HEK293 (cell line): ENCODE data around the gene TOMM6.

Experiments used
- ATF2 ChIP-seq: fragments of 450-650 bp; formaldehyde crosslinking; IDR thresholded peaks from 2 replicates; pipeline ENCODE4 v1.5.1; 2016; ENCODE audit warnings: missing biosample characterization, missing genetic modification characterization, low read depth
- BCL11B ChIP-seq: fragments of 450-650 bp; formaldehyde crosslinking; IDR thresholded peaks from 2 replicates; pipeline ENCODE4 v1.5.1; 2016; ENCODE audit warnings: low read depth, missing biosample characterization, missing genetic modification characterization
- KLF1 ChIP-seq: fragments of 450-650 bp; formaldehyde crosslinking; IDR thresholded peaks from 2 replicates; pipeline ENCODE4 v1.5.1; 2016; ENCODE audit warnings: missing biosample characterization, missing genetic modification characterization
- KLF17 ChIP-seq: fragments of 450-650 bp; formaldehyde crosslinking; IDR thresholded peaks from 2 replicates; pipeline ENCODE4 v1.5.1; 2016; ENCODE audit warnings: missing biosample characterization, missing genetic modification characterization
- KLF8 ChIP-seq: fragments of 450-650 bp; formaldehyde crosslinking; IDR thresholded peaks from 2 replicates; pipeline ENCODE4 v1.5.1; 2016; ENCODE audit warnings: missing biosample characterization, missing genetic modification characterization
- PATZ1 ChIP-seq: fragments of 450-650 bp; formaldehyde crosslinking; IDR thresholded peaks from 2 replicates; pipeline ENCODE4 v1.5.1; 2016; ENCODE audit warnings: missing biosample characterization, missing genetic modification characterization
- PRDM1 ChIP-seq: fragments of 450-650 bp; formaldehyde crosslinking; IDR thresholded peaks from 2 replicates; pipeline ENCODE4; 2016; ENCODE audit warnings: missing biosample characterization, missing genetic modification characterization
- SP2 ChIP-seq: fragments of 450-650 bp; formaldehyde crosslinking; IDR thresholded peaks from 2 replicates; pipeline ENCODE4 v1.5.1; 2016; ENCODE audit warnings: missing biosample characterization, missing genetic modification characterization
- TCF7L2 ChIP-seq: IDR thresholded peaks from 2 replicates; pipeline ENCODE4 v1.6.1; 2011; ENCODE audit warnings: low read depth, mild to moderate bottlenecking, inconsistent platforms, low read length, moderate library complexity, borderline replicate concordance
- TRIM28 ChIP-seq: IDR thresholded peaks from 2 replicates; pipeline ENCODE4 v1.6.1; 2011; ENCODE audit warnings: low read length, control low read depth, borderline replicate concordance
- ZBTB7A ChIP-seq: fragments of 450-650 bp; formaldehyde crosslinking; IDR thresholded peaks from 2 replicates; pipeline ENCODE4 v1.5.1; 2016; ENCODE audit warnings: low read depth, missing biosample characterization, missing genetic modification characterization
- ZNF211 ChIP-seq: fragments of 450-650 bp; formaldehyde crosslinking; IDR thresholded peaks from 2 replicates; pipeline ENCODE4 v1.5.1; 2016; ENCODE audit warnings: low read depth, missing biosample characterization, missing genetic modification characterization
- ZNF280C ChIP-seq: fragments of 450-650 bp; formaldehyde crosslinking; IDR thresholded peaks from 2 replicates; pipeline ENCODE4 v1.5.1; 2016; ENCODE audit warnings: missing biosample characterization, missing genetic modification characterization
- ZNF280D ChIP-seq: fragments of 450-650 bp; formaldehyde crosslinking; IDR thresholded peaks from 2 replicates; pipeline ENCODE4 v1.5.1; 2016; ENCODE audit warnings: missing biosample characterization, missing genetic modification characterization
- ZNF324 ChIP-seq: fragments of 450-650 bp; formaldehyde crosslinking; IDR thresholded peaks from 2 replicates; pipeline ENCODE4 v1.5.1; 2016; ENCODE audit warnings: missing biosample characterization, missing genetic modification characterization
- ZNF335 ChIP-seq: fragments of 450-650 bp; formaldehyde crosslinking; conservative IDR thresholded peaks from 2 replicates; pipeline ENCODE4 v1.5.1; 2016; ENCODE audit warnings: missing biosample characterization, missing genetic modification characterization
- ZNF394 ChIP-seq: fragments of 450-650 bp; formaldehyde crosslinking; IDR thresholded peaks from 2 replicates; pipeline ENCODE4 v1.5.1; 2016; ENCODE audit warnings: missing biosample characterization, missing genetic modification characterization, mild to moderate bottlenecking, moderate library complexity, borderline replicate concordance
- ZNF423 ChIP-seq: fragments of 450-650 bp; formaldehyde crosslinking; IDR thresholded peaks from 2 replicates; pipeline ENCODE4 v1.5.1; 2016; ENCODE audit warnings: missing biosample characterization, missing genetic modification characterization
- ZNF580 ChIP-seq: fragments of 450-650 bp; formaldehyde crosslinking; IDR thresholded peaks from 2 replicates; pipeline ENCODE4 v1.5.1; 2016; ENCODE audit warnings: missing biosample characterization, missing genetic modification characterization
- ZNF585B ChIP-seq: fragments of 450-650 bp; formaldehyde crosslinking; IDR thresholded peaks from 2 replicates; pipeline ENCODE4 v1.5.1; 2016; ENCODE audit warnings: missing biosample characterization, missing genetic modification characterization
- ZNF610 ChIP-seq: fragments of 450-650 bp; formaldehyde crosslinking; IDR thresholded peaks from 2 replicates; pipeline ENCODE4 v1.5.1; 2016; ENCODE audit warnings: missing biosample characterization, missing genetic modification characterization, borderline replicate concordance
- ZNF664 ChIP-seq: fragments of 450-650 bp; formaldehyde crosslinking; IDR thresholded peaks from 2 replicates; pipeline ENCODE4 v1.5.1; 2016; ENCODE audit warnings: missing biosample characterization, missing genetic modification characterization
- ZNF670 ChIP-seq: fragments of 450-650 bp; formaldehyde crosslinking; IDR thresholded peaks from 2 replicates; pipeline ENCODE4 v1.5.1; 2016; ENCODE audit warnings: missing biosample characterization, missing genetic modification characterization, low read depth
- ZNF777 ChIP-seq: fragments of 450-650 bp; formaldehyde crosslinking; IDR thresholded peaks from 2 replicates; pipeline ENCODE4 v1.5.1; 2017; ENCODE audit warnings: missing biosample characterization, missing genetic modification characterization, borderline replicate concordance
- ZSCAN18 ChIP-seq: fragments of 450-650 bp; formaldehyde crosslinking; IDR thresholded peaks from 2 replicates; pipeline ENCODE4 v1.5.1; 2016; ENCODE audit warnings: missing biosample characterization, missing genetic modification characterization
- ZSCAN4 ChIP-seq: fragments of 450-650 bp; formaldehyde crosslinking; IDR thresholded peaks from 2 replicates; pipeline ENCODE4 v1.5.1; 2017; ENCODE audit warnings: missing biosample characterization, missing genetic modification characterization

Gene TOMM6

GRCh38 chr6:41767112-41767833 is 20.2 kb upstream of the TOMM6 start (continued):
- TF ChIP-seq ZNF335 (tag by site-specific recombination): peak; percentile 75
- TF ChIP-seq ZBTB7A (tag by site-specific recombination): no peak
- TF ChIP-seq ATF2 (tag by site-specific recombination): peak; percentile 98
- TF ChIP-seq ZNF610 (tag by site-specific recombination): 0 out of 2 replicates have a peak, but pooled peaks have one; percentile 49
- no peak for TF ChIP-seq ZSCAN18
- TF ChIP-seq ZNF324: peak; percentile 95
- peak; percentile 84 for TF ChIP-seq ZNF580 (tag by site-specific recombination)
- no peak for TF ChIP-seq ZNF585B (tag by site-specific recombination)
- TF ChIP-seq ZNF670: no peak
- TF ChIP-seq PRDM1: no peak
- no peak for TF ChIP-seq ZNF211
- TF ChIP-seq BCL11B (tag by site-specific recombination): 0 out of 2 replicates have a peak, but pooled peaks have one; percentile 28
- peak; percentile 79 for TF ChIP-seq KLF8 (tag by site-specific recombination)
- TF ChIP-seq TCF7L2: peak; percentile 71; the same call in 1 of the 2 replicates
- peak; percentile 26; the same call in 1 of the 2 replicates for TF ChIP-seq ZNF664
- no peak for TF ChIP-seq ZNF280C
- no peak; the same call in 1 of the 2 replicates for TF ChIP-seq ZSCAN4
- TF ChIP-seq ZNF777: no peak
- TF ChIP-seq ZNF394 (tag by site-specific recombination): peak; percentile 70; the same call in 1 of the 2 replicates
- TF ChIP-seq PATZ1 (tag by site-specific recombination): peak; percentile 88
- TF ChIP-seq ZNF280D (tag by site-specific recombination): no peak
- peak; percentile 99 for TF ChIP-seq TRIM28
- TF ChIP-seq SP2: peak; percentile 28; the same call in 1 of the 2 replicates
- TF ChIP-seq ZNF423 (tag by site-specific recombination): peak; percentile 78; the same call in 1 of the 2 replicates
- TF ChIP-seq KLF17 (tag by site-specific recombination): peak; percentile 99
- peak; percentile 53 for TF ChIP-seq KLF1 (tag by site-specific recombination)
